H9 (cell line): ENCODE data around the gene LRMDA. TPM values are rescaled to one million over a fixed set of nuclear protein-coding genes. Genes with fewer than 3 reads are reported as not detected.

Source experiments
- DNase-seq: peaks from one replicate; pipeline ENCODE4 v3.0.0-alpha.2; 2017
- H2AFZ ChIP-seq: one replicate; pipeline ENCODE4 v1.6.1; 2013; ENCODE audit warnings: mild to moderate bottlenecking, low read length, control low read depth, moderate library complexity
- H2AK5ac ChIP-seq: 2 replicates; pipeline ENCODE4 v1.6.1; 2013; ENCODE audit warnings: low read length, control low read depth, mixed read lengths; ENCODE audit not compliant: insufficient read length
- H2BK120ac ChIP-seq: one replicate; pipeline ENCODE4 v1.6.1; 2013; ENCODE audit warnings: low read depth, mild to moderate bottlenecking, low read length, control low read depth, inconsistent platforms; ENCODE audit not compliant: poor library complexity, severe bottlenecking
- H2BK12ac ChIP-seq: 2 replicates; pipeline ENCODE4 v1.6.1; 2013; ENCODE audit warnings: low read length, control low read depth, mixed read lengths, low read depth; ENCODE audit not compliant: insufficient read length
- H2BK15ac ChIP-seq: 2 replicates; pipeline ENCODE4 v1.6.1; 2013; ENCODE audit warnings: low read depth, low read length, control low read depth
- H2BK20ac ChIP-seq: one replicate; pipeline ENCODE4 v1.6.1; 2013; ENCODE audit warnings: low read depth, mild to moderate bottlenecking, low read length, control low read depth, inconsistent platforms; ENCODE audit not compliant: poor library complexity, severe bottlenecking
- H2BK5ac ChIP-seq: 2 replicates; pipeline ENCODE4 v1.6.1; 2013; ENCODE audit warnings: low read length, control low read depth, mixed read lengths; ENCODE audit not compliant: insufficient read length
- H3K14ac ChIP-seq: 2 replicates; pipeline ENCODE4 v1.6.1; 2013; ENCODE audit warnings: low read length, control low read depth; ENCODE audit not compliant: insufficient read depth
- H3K18ac ChIP-seq: 2 replicates; pipeline ENCODE4 v1.6.1; 2013; ENCODE audit warnings: low read depth, mild to moderate bottlenecking, mixed read lengths, low read length, control low read depth; ENCODE audit not compliant: insufficient read length
- H3K23ac ChIP-seq: 2 replicates; pipeline ENCODE4 v1.6.1; 2013; ENCODE audit warnings: low read length, control low read depth, mixed read lengths, low read depth; ENCODE audit not compliant: insufficient read length
- H3K23me2 ChIP-seq: 2 replicates; pipeline ENCODE4 v1.6.1; 2013; ENCODE audit warnings: low read depth, mild to moderate bottlenecking, mixed read lengths, low read length, control low read depth; ENCODE audit not compliant: insufficient read length, poor library complexity, severe bottlenecking
- H3K27ac ChIP-seq: 2 replicates; pipeline ENCODE4 v1.5.1; 2013; ENCODE audit warnings: low read length, control low read depth, mixed read lengths, low read depth; ENCODE audit not compliant: insufficient read length
- H3K27me3 ChIP-seq: 2 replicates; pipeline ENCODE4 v1.6.1; 2013; ENCODE audit warnings: low read length, control low read depth, inconsistent platforms; ENCODE audit not compliant: insufficient read depth
- H3K4ac ChIP-seq: 2 replicates; pipeline ENCODE4 v1.6.1; 2013; ENCODE audit warnings: low read depth, mild to moderate bottlenecking, control low read depth, inconsistent platforms, low read length, moderate library complexity
- H3K4me1 ChIP-seq: 2 replicates; pipeline ENCODE4 v1.6.1; 2013; ENCODE audit warnings: low read length, control low read depth, inconsistent platforms; ENCODE audit not compliant: insufficient read depth
- H3K4me2 ChIP-seq: 2 replicates; pipeline ENCODE4 v1.6.1; 2013; ENCODE audit warnings: low read length, control low read depth, mixed read lengths; ENCODE audit not compliant: insufficient read length, insufficient read depth
- H3K56ac ChIP-seq: 2 replicates; pipeline ENCODE4 v1.6.1; 2013; ENCODE audit warnings: low read depth, mild to moderate bottlenecking, mixed read lengths, low read length, control low read depth; ENCODE audit not compliant: insufficient read length
- H3K79me1 ChIP-seq: 2 replicates; pipeline ENCODE4 v1.6.1; 2013; ENCODE audit warnings: low read depth, mild to moderate bottlenecking, moderate library complexity, low read length, control low read depth, inconsistent platforms; ENCODE audit not compliant: insufficient read depth, poor library complexity, severe bottlenecking
- H3K79me2 ChIP-seq: 2 replicates; pipeline ENCODE4 v1.6.1; 2013; ENCODE audit warnings: low read length, control low read depth, inconsistent platforms; ENCODE audit not compliant: insufficient read depth
- H3K9ac ChIP-seq: 2 replicates; pipeline ENCODE4 v1.6.1; 2013; ENCODE audit warnings: low read length, control low read depth, mixed read lengths; ENCODE audit not compliant: insufficient read length; ENCODE audit errors: extremely low read depth
- H3K9me3 ChIP-seq: one replicate; pipeline ENCODE4 v1.6.1; 2013; ENCODE audit warnings: low read depth, low read length, inconsistent platforms; ENCODE audit not compliant: control insufficient read depth
- H3T11ph ChIP-seq: one replicate; pipeline ENCODE4 v1.6.1; 2013; ENCODE audit warnings: mild to moderate bottlenecking, low read length, control low read depth, inconsistent platforms
- H4K20me1 ChIP-seq: one replicate; pipeline ENCODE4 v1.6.1; 2013; ENCODE audit not compliant: control insufficient read depth, insufficient read length, insufficient read depth
- H4K5ac ChIP-seq: 2 replicates; pipeline ENCODE4 v1.6.1; 2013; ENCODE audit warnings: low read depth, mild to moderate bottlenecking, mixed read lengths, low read length, control low read depth; ENCODE audit not compliant: insufficient read length
- H4K8ac ChIP-seq: replicated peaks from 2 replicates; pipeline ENCODE4 v1.6.1; 2013; ENCODE audit warnings: low read length, control low read depth, mixed read lengths, low read depth; ENCODE audit not compliant: insufficient read length
- H4K91ac ChIP-seq: 2 replicates; pipeline ENCODE4 v1.6.1; 2013; ENCODE audit warnings: low read depth, mild to moderate bottlenecking, moderate library complexity, mixed read lengths, low read length, control low read depth; ENCODE audit not compliant: insufficient read length
- H3K27ac Mint-ChIP-seq, 3 experiments: 2 replicates in 2 of 3; 3 replicates in 1 of 3; pipeline ENCODE4 v1.8.0; 2020 to 2021; ENCODE audit warnings: mixed read lengths in 3 of 3, mild to moderate bottlenecking in 1 of 3, moderate library complexity in 1 of 3
- H3K27me3 Mint-ChIP-seq: 2 replicates; pipeline ENCODE4 v1.8.0; 2021; ENCODE audit warnings: low read depth, mild to moderate bottlenecking, moderate library complexity, mixed read lengths
- H3K36me3 Mint-ChIP-seq, 3 experiments: 2 replicates in 2 of 3; 3 replicates in 1 of 3; pipeline ENCODE4 v1.8.0; 2020 to 2021; ENCODE audit warnings: low read depth in 3 of 3, mixed read lengths in 3 of 3; ENCODE audit not compliant: insufficient read depth in 1 of 3
- H3K4me1 Mint-ChIP-seq, 2 experiments: 2 replicates each; pipeline ENCODE4 v1.8.0; 2020; ENCODE audit warnings: mixed read lengths in 2 of 2
- H3K4me3 Mint-ChIP-seq, 2 experiments: 2 replicates in 1 of 2; 3 replicates in 1 of 2; pipeline ENCODE4 v1.8.0; 2020 to 2021; ENCODE audit warnings: mild to moderate bottlenecking in 2 of 2, mixed read lengths in 2 of 2, moderate library complexity in 1 of 2
- H3K9me3 Mint-ChIP-seq, 2 experiments: 2 replicates in 1 of 2; 3 replicates in 1 of 2; pipeline ENCODE4 v1.8.0; 2020; ENCODE audit warnings: mild to moderate bottlenecking in 2 of 2, mixed read lengths in 2 of 2, moderate library complexity in 1 of 2
- WGBS: extraction: QIAGEN DNeasy Blood & Tissue Kit; methylation state at CpG from one replicate; pipeline ENCODE4 v1.1.7; 2013; ENCODE audit warnings: missing lambda C conversion rate, low lambda C conversion rate, mixed read lengths; ENCODE audit not compliant: insufficient read length; ENCODE audit errors: extremely low coverage; 5-methylcytosine and 5-hydroxymethylcytosine counted together
- total RNA-seq: library from RNA; stranded (reverse); gene quantifications from 2 replicates; pipeline ENCODE4 v1.2.1, GENCODE V29; 2021
- TF ChIP-seq, protein P1 (sequence below): fragments of 200-600 bp; sonication (generic); conservative IDR thresholded peaks from 3 replicates; pipeline ENCODE4 v1.8.0; 2021; ENCODE audit warnings: antibody characterized with exemption, mild to moderate bottlenecking

LRMDA gene
- total RNA-seq, 1 experiment from 2014 or later, result 1.8 TPM

DNA sequence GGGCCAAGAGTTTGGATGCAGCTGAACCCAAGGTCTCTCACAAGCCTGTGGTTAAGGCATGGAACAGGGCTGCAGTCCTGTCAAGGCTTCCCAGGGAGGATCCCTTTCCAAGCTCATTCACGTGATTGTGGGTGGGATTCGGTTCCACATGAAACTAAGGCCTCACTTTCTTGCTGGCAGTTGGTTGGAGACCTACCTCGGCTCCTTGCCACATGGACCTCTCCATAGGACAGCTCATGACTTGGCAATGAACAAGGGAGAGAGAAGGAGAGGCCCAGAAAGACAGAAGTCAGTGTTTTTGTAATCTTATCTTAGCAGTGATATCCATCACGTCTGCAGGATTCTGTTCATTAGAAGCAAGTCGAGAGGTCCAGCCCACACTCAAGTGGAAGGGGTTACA lies 583.8 kb downstream of the LRMDA start:
- WGBS, result no CpG with 5 or more reads among the region's 5 CpGs
- Histone ChIP-seq H3K9ac (no peak overlapping the region), H3K4me2 (no peak overlapping the region), H3K27ac (no peak overlapping the region), H3K14ac (no peak overlapping the region), H2AK5ac (no peak overlapping the region), H3K23me2 (no peaks in the 10 kb centered on the region), H2BK5ac (no peak overlapping the region), H2BK120ac (no peak overlapping the region), H2BK20ac (no peak overlapping the region), H3K9me3 (no peaks in the 10 kb centered on the region), H3K4ac (no peak overlapping the region), H4K8ac (no peak overlapping the region), H3K56ac (no peak overlapping the region), H2BK15ac (no peak overlapping the region), H3K79me2 (no peaks in the 10 kb centered on the region), H2AFZ (no peak overlapping the region), H3K27me3 (no peaks in the 10 kb centered on the region), H4K5ac (no peak overlapping the region), H3K79me1 (no peaks in the 10 kb centered on the region), H3K4me1 (no peaks in the 10 kb centered on the region), H2BK12ac (no peak overlapping the region), H4K20me1 (no peaks in the 10 kb centered on the region), H3K18ac (no peak overlapping the region), H4K91ac (no peak overlapping the region), H3T11ph (no peak overlapping the region), H3K23ac (no peak overlapping the region)
- Mint-ChIP-seq H3K27me3 (no peaks in the 10 kb centered on the region; the same call in 1 of the 2 replicates), H3K4me1 (peaks cover 13 to 23% of the 10 kb centered on the region in 2 experiments), H3K4me3 (no peak overlapping the region), H3K36me3 (no peaks in the 10 kb centered on the region), H3K9me3 (no peaks in the 10 kb centered on the region), H3K27ac (no peak overlapping the region)
- DNase-seq, result no peak
- TF ChIP-seq, protein P1, sequence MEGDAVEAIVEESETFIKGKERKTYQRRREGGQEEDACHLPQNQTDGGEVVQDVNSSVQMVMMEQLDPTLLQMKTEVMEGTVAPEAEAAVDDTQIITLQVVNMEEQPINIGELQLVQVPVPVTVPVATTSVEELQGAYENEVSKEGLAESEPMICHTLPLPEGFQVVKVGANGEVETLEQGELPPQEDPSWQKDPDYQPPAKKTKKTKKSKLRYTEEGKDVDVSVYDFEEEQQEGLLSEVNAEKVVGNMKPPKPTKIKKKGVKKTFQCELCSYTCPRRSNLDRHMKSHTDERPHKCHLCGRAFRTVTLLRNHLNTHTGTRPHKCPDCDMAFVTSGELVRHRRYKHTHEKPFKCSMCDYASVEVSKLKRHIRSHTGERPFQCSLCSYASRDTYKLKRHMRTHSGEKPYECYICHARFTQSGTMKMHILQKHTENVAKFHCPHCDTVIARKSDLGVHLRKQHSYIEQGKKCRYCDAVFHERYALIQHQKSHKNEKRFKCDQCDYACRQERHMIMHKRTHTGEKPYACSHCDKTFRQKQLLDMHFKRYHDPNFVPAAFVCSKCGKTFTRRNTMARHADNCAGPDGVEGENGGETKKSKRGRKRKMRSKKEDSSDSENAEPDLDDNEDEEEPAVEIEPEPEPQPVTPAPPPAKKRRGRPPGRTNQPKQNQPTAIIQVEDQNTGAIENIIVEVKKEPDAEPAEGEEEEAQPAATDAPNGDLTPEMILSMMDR, result no peak
